Measurements from ENCODE around the gene TBC1D3B.
"Not testable (repeated sequence)": the region's sequence is repeated elsewhere in the genome, so short reads cannot be mapped to it uniquely, and the experiment has no call there.

Gene TBC1D3B

DNA sequence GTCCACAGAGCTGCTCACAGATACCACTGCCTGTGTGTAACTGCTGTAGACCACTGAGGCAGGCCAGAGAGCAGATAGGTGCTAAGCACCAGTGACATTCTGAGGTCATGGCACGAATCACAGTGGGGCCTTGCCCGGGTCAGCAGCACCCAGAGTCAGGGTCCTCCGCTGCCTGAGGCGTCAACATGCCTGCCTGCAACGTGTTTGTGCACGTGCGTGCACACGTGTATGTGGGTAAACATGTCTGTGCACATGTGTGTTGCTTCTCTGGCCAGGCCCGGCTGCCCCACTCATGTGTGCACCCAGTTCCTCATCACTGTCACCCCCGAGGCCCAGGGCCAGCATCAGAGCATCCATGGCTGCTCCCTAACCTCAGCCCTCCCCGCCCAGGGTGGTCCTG, at the start of gene TBC1D3B:
Gene TBC1D3B (minus strand): TSS at position 101 of the 400 bp plus-strand sequence. CDS start 1,586 bp downstream, outside the sequence.
- not testable (repeated sequence) for DNase-seq (ENCODE audit: low read depth)

DNA sequence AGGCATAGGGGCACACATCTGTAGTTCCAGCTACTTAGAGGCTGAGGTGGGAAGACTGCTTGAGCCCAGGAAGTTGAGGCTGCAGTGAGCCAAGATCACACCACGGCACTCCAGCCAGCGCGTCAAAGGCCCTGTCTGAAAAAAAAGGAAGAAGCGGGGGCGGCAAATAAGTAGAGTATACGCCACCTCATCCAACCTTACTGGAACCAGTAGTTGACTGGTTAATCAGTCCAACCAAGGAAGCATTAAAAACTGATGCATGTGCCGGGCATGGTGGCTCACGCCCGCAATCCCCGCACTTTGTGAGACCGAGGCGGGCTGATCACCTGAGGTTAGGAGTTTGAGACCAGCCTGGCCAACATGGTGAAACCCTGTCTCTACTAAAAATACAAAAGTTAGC, 46.5 kb upstream of the TBC1D3B start:
- DNase-seq (ENCODE audit: low read depth): not testable (repeated sequence)

DNA sequence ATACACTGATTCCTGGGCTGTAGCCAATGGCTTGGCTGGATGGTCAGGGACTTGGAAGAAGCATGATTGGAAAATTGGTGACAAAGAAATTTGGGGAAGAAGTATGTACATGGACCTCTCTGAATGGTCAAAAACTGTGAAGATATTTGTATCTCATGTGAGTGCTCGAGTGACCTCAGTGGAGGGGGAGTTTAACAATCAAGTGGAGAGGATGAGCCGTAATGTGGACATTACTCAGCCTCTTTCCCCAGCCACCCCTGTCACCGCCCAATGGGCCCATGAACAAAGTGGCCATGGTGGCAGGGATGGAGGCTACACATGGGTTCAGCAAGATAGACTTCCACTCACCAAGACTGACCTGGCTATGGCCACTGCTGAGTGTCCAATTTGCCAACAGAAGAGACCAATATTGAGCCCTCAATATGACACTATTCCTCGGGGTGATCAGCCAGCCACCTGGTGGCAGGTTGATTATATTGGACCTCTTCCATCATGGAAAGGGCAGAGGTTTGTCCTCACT, 45.2 kb upstream of the TBC1D3B start:
- not testable (repeated sequence) for DNase-seq (ENCODE audit: low read depth)

- not testable (repeated sequence) for DNase-seq (ENCODE audit: low read depth)
These were observed 44.5 kb upstream of the TBC1D3B start for GRCh38 chr17:36220737-36221580.

DNA sequence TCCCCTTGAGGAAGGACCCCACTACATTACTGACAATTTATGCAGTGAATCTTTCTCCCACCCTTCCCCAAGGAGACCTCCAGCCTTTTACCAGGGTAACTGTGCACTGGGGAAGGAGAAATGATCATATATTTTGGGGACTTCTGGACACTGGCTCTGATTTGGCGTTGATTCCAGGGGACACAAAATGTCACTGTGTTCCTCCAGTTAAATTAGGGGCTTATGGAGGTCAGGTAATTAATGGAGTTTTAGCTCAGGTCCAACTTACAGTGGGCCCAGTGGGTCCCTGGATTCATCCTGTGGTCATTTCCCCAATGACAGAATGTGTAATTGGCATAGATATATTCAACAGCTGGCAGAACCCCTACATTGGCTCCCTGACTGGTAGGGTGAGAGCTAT, 43.1 kb upstream of the TBC1D3B start:
- not testable (repeated sequence) for DNase-seq (ENCODE audit: low read depth)

DNA sequence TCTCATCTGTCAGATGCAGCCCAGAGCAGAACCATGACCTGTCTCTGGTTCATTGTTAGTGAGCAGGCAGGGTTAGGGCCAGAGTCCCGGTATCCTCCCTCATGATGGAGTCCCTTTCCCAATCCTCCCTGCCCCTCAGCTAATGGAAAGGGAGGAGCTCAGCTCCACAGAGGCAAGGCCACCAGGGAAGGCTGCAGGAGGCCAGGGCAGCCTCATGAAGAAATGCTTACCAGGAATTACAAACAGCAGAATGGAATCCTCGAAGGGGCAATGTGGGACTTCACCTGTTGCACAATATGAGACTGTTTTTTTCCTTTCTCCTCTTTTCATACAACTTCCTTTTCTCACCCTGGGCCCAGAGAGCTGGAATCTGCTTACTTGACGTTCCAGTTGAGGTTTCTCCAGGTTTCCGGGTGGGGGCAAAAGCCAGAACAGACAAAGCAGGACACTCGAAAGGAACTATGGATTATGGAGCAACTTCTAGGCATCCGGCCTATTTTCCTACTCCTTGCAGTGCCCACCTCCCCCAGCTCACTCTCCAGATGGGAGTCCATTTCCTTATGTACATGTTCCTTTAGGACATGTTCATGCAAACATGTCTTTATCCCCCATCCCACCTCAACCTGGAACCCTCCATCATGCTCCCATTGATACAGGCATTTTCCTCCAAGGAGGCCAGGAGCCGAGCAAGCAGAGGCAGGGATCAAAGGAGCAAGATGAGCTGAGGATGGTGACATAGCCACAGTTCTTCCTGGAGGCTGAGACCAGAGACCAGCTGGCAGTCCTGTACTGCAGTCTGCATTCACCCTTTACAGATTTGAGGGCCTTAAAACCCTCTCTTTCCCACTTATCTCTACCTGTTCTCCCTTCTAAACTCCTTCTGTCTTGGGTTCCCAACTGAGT, 39.2 kb upstream of the TBC1D3B start:
- DNase-seq (ENCODE audit: low read depth): not testable (repeated sequence)

DNA sequence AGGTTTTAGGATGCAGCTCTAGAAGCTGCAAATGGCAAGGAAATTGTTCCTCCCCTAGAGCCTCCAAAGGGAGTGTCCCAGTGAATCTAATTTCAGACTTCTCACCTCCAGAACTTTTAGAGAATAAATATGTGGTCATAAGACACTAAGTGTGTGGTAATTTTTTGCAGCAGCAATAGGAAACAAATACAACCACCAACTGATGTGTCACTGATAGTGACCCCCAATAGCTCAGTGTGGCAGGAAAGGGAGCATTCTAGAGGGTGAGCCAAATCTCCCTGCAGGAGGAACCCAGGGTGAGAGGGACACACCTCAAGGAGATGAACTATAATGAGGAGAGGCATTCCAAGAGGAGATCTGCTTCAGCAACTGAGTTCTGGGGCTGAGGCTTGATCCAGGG, 38.5 kb upstream of the TBC1D3B start:
- no peak for DNase-seq (ENCODE audit: low read depth)

- DNase-seq (ENCODE audit: low read depth): no peak
These were observed 37.3 kb upstream of the TBC1D3B start for GRCh38 chr17:36213695-36214094.

- DNase-seq (ENCODE audit: low read depth): no peak
These were observed 36.5 kb upstream of the TBC1D3B start for GRCh38 chr17:36212966-36213365.

DNA sequence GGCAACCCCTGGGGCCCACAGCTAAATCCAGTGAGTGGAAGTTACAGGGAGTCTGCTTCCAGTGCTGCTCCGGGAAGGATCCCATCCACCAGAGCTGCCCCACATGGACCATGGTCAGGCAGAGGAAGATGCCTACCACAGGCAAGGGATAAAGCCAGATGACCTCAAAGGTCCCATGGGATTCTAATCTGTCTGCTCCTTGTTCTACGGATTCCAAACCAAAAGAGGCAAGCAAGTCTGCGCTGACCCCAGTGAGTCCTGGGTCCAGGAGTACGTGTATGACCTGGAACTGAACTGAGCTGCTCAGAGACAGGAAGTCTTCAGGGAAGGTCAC, 35.8 kb upstream of the TBC1D3B start:
- DNase-seq (ENCODE audit: low read depth): no peak

DNA sequence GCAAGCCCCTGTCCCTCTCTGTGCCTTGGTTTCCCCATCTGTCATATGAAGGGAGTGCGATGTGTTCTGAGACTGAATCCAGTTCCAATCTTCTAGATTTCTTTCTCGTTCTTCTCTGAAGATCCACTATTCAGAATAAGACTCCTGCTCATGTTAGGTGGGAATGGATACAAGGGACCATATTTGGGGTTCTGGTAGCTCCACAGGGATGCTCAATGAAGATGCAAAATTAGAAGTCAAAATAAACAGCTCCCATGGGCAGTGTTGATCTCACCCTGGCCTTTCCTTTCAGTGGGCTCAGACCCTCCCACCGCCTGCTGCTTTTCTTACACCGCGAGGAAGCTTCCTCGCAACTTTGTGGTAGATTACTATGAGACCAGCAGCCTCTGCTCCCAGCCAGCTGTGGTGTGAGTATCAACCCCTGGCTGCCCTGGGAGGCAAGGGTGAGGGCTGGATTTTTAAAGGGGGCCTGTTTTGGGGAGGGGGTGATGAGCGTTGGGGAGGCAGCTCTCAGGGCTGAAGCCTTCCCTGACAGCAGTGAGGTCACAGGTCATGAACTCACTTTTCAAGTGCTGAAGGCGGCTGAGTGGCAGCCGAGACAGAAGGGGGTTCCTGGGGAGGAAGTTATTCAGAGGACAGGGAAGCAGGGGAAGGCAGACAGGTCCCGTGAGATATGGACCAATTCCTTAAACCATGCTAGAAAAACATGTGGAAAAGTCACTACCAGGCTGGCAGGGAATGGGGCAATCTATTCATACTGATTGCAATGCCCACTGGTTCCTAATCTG, 35.2 kb upstream of the TBC1D3B start:
- not testable (repeated sequence) for DNase-seq (ENCODE audit: low read depth)

DNA sequence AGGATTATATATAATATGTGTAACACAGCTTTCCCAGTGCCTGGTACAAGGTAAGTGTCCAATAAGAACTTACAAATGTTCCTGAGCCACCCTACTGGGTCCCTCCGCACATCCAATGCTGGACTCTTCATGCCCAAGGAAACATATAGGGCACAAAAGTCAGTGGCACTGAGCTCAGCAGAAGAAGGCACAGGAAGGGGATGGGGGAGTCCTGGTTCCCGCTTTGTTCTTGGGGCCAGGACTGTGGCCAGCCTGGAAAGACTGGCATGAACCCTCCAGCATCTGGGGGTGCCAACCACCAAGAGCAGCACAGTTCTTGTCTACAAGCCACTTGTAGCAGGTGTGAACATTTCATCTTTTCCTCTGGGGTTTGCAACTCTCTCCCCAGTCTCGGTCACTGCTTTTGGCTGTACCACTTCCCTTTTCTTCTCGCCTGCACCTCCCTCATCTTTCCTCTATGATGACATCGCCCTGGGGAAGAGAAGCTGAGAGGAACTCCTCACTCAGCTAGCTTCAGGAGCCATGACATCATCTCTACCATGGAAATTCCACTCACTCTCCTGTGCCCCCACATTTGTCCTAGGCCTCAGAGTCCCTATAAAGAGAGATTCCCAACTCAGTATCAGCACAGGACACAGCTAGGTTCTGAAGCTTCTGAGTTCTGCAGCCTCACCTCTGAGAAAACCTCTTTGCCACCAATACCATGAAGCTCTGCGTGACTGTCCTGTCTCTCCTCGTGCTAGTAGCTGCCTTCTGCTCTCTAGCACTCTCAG, 34.2 kb upstream of the TBC1D3B start, which contains the start of gene CCL4L2:
Gene CCL4L2 (plus strand): TSS at position 625 of the 773 bp plus-strand sequence.
- DNase-seq (ENCODE audit: low read depth): not testable (repeated sequence)

DNA sequence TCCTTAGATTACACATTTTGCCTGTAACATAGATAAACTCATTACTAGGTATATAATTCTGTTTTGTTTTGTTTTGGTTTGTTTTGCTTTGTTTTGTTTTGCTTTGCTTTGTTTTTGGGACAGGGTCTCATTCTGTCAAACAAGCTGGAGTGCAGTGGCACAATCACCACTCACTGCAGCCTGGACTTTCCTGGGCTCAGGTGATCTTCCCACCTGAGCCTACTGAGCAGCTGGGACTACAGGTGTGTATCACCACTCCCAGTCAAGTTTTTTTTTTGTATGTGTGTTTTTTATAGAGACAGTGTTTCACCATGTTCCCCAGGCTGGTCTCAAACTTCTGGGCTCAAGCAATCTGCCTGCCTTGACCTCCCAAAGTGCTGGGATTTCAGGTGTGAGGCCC, 33.1 kb upstream of the TBC1D3B start:
- DNase-seq (ENCODE audit: low read depth): no peak

GRCh38 chr17:36207383-36207782, 30.9 kb upstream of the TBC1D3B start:
- DNase-seq (ENCODE audit: low read depth): not testable (repeated sequence)

GRCh38 chr17:36206486-36206821, 30.0 kb upstream of the TBC1D3B start:
- not testable (repeated sequence) for DNase-seq (ENCODE audit: low read depth)

DNA sequence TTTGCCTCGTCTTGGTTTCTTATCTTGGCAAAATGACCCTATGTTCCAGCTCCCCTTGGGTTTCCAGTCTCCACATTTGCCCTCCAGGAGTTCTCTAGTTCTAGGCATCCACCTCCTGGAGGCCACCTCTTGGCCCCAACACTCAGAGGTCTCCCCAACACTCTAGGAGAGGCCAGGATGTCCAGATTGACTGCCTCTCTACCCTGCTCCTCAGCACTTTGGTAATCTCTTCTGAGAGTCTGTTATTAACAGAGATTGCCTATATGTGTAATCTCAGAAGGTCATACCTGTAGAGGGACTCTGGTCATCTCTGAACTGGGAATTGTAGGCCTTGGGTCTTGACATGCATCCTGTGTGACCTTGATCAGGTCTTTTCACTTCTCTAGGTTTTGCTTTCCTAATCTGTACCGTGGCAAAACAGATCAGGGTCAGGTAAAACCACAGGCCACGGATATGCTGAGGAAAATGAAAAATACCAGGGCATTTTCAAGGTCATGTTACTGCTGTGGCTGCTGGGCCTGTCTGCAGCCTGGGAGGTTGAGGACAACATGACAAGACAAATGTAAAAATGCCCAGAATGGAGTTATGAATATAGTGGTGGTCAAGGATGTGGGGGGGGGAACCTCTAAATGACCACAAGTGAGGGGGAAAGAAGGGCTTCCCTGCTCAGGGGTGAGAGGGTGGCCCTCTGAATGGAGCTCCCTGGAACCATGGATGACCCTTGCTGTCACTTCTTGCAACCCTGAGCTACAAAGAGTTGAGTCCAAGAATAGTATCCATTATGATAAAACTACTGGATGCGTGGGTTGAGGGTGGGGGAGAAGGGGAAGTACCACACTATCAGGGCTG, 29.4 kb upstream of the TBC1D3B start:
- DNase-seq (ENCODE audit: low read depth): no peak

DNA sequence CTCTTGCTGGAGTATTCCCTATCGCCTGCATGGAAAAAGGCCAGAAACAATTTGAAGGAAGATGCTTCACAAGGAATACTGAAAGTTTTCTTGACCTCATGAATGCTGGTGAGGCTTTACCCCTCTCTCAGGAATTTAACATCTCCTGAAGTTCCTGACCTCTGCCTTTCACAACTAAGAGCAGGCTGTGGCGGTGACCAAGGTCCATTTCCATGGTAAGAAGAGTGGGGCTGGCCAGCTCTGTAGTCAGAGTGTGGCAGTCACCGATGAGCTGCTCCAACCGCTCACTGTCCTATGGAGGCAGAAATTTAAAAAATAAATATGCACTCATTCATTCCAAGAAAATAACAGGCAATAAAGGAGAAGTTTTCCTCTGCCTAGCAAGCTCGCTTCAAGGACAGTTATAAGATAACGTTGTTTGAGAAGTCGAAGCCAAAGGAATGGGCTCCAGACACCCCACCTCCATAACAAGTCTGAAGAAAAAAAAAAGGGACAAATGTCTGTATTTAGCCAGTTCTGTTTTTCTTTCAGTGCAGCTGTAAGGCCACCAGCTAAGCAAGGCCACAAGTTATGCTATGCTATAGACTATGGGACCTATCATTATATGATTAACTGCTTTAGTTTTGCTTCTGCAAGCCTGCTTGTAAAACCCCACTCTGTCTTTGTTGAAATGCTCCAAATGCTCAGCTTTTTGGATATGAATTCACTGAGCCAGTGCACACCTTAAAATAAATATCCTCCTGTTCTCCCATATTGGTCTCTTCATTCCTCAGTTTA, 28.5 kb upstream of the TBC1D3B start:
- DNase-seq (ENCODE audit: low read depth): no peak

- no peak for DNase-seq (ENCODE audit: low read depth)
These were observed 26.9 kb upstream of the TBC1D3B start for GRCh38 chr17:36203335-36203734.

DNA sequence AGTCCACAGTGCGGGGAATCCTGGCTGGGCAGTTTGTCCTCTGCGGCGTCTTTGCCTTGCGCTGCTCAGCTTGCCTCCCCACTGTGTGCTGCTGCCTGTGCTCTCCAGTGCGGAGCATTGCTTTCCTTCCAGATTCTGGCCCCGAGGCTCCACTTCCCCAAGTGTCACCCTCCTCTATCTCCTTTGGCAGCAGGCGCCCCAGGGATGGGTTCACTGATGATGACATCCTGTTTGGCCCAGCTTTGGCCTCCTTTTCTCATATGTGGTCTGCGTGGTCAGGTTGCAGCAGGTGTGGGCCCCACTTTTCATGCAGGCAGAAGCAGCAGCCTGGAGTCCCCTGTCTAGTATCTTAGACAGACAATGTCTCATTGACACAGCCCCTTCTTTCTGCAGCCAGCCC, 25.1 kb upstream of the TBC1D3B start:
- not testable (repeated sequence) for DNase-seq (ENCODE audit: low read depth)

Data from GM04504 (cell line).